NCI-H2196 (cell line): ENCODE results near the gene BRCA2.
"Not testable (repeated sequence)": the region's sequence is repeated elsewhere in the genome, so short reads cannot be mapped to it uniquely, and the experiment has no call there.

Experiments
- DNase-seq: peaks from one replicate; lab custom pipeline; 2025; ENCODE audit not compliant: unreplicated experiment; lab: John Stamatoyannopoulos, UW

BRCA2 gene

DNA sequence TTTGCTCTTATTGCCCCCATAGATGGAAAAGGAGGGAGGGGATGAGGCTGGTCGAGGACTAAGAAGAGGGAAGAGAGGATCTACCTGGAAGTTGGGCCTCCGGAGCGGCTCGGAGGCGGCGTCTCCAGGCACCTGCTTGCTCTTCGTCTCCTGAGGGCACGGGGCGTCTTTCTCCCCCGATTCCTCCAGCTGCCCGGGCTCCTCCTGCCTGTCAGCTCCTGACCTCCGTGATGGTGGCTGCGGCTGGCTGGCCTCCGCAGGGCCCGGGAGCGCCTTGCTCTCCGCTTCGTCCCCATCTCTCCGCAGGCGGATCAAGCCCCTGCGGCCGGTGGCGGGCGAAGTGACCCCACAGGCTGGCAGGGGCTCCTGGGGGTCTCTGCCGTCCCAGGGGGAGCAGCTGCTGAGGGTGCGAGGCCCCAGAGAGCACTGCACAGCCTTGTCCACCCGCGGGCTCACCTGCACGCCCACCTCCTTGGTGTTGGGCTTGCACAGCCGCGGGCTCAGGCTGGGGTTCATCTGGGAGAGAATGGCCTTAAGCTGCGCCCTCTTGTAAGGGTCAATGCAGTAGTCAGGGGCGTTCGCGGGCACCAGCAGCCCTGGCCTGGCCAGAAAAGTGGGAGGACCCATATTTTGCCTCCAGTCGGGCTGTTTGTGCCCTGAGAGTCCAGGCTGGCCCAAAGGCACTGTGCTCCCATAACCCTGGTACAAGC, 4.0 kb upstream of the BRCA2 start:
- DNase-seq, result no peak

DNA sequence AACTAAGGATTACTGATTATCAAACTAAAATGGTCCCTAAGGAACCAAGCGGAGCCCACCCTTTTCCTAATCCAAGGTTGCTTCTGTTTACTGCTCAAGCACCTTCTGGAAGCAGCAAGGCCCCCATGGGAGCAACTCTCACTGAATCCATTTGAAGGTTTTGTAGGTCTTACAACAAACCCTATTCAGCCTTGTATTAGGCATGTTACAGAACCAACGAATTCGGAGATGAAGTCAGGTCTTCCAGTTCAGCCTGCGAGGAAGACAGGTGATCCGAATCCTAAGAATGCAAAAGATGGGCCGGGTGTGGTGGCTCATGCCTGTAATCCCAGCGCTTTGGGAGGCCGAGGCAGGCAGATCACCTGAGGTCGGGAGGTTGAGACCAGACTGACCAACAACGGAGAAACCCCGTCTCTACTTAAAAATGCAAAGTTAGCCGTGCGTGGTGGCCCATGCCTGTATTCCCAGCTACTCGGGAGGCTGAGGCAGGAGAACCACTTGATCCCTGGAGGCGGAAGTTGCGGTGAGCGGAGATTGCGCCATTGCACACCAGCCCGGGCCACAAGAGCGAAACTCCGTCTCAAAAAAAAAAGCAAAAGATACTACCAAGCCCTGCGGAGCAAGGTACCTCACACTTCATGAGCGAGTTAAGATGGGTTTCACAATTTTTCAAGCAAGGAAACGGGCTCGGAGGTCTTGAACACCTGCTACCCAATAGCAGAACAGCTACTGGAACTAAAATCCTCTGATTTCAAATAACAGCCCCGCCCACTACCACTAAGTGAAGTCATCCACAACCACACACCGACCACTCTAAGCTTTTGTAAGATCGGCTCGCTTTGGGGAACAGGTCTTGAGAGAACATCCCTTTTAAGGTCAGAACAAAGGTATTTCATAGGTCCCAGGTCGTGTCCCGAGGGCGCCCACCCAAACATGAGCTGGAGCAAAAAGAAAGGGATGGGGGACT, 754 bp upstream of the BRCA2 start:
- DNase-seq, result peak; percentile 2

DNA sequence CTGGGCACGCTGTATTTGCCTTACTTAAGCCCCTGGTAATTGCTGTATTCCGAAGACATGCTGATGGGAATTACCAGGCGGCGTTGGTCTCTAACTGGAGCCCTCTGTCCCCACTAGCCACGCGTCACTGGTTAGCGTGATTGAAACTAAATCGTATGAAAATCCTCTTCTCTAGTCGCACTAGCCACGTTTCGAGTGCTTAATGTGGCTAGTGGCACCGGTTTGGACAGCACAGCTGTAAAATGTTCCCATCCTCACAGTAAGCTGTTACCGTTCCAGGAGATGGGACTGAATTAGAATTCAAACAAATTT, 676 bp downstream of the BRCA2 start:
- no peak for DNase-seq

DNA sequence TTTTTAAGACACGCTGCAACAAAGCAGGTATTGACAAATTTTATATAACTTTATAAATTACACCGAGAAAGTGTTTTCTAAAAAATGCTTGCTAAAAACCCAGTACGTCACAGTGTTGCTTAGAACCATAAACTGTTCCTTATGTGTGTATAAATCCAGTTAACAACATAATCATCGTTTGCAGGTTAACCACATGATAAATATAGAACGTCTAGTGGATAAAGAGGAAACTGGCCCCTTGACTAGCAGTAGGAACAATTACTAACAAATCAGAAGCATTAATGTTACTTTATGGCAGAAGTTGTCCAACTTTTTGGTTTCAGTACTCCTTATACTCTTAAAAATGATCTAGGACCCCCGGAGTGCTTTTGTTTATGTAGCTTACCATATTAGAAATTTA, 1.2 kb downstream of the BRCA2 start:
- no peak for DNase-seq

DNA sequence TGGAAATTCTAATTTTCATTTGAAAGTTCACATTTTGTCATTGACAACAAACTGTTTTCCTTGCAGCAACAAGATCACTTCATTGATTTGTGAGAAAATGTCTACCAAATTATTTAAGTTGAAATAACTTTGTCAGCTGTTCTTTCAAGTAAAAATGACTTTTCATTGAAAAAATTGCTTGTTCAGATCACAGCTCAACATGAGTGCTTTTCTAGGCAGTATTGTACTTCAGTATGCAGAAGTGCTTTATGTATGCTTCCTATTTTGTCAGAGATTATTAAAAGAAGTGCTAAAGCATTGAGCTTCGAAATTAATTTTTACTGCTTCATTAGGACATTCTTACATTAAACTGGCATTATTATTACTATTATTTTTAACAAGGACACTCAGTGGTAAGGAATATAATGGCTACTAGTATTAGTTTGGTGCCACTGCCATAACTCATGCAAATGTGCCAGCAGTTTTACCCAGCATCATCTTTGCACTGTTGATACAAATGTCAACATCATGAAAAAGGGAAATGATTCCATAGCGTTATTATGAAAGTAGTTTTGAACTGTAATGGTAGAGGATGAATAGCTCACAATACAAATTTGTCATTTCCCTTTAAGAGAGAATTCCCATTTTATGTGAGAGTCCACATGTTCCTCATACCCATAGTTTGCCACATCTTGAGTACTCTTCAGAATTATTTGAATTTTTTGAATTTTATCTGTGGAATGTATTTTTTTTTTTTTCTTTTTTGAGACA, 2.6 kb downstream of the BRCA2 start:
- DNase-seq, result no peak

DNA sequence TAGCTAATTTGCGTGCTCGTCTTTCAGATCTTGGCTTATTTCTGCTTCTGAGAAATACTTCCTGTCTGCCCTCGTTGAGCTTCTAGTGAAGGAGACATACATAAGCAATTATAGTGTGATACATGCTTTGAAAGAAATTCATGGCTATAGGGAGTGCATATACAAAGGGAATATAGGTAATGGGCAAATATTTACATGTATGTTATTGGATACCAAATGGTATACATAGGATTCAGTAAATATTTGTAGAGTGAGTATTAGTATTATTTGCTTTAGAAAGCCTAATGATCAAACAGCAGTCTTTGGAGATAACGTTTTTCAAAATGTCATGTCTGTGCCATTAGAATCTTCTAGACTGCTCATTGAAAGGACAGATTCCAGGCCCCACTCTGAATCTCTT, 5.2 kb downstream of the BRCA2 start:
- DNase-seq, result no peak

GRCh38 chr13:32323912-32324311, 8.6 kb downstream of the BRCA2 start:
- DNase-seq, result no peak

- no peak for DNase-seq
Observed at GRCh38 chr13:32330441-32330840, 15.1 kb downstream of the BRCA2 start.

DNA sequence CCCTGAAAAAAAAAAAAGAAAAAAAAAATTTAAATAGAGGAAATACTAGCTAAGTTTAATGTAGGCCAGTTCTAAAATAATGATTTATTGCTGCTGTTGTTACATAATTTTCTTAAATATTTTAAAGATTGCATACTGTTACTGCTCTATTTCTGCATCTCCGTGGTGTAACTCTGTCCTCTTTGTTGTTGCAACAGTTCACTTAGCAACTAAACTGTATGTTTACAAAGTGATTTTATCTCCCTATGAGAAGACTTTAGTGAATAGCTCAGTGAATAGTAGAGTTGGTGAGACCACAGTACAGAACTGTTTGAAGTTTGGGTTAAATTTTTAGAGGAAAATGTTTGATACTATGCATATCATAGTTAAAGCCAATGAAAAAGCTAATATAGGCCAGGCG, 19.4 kb downstream of the BRCA2 start:
- DNase-seq, result no peak

GRCh38 chr13:32340914-32341313, 25.6 kb downstream of the BRCA2 start:
- no peak for DNase-seq

DNA sequence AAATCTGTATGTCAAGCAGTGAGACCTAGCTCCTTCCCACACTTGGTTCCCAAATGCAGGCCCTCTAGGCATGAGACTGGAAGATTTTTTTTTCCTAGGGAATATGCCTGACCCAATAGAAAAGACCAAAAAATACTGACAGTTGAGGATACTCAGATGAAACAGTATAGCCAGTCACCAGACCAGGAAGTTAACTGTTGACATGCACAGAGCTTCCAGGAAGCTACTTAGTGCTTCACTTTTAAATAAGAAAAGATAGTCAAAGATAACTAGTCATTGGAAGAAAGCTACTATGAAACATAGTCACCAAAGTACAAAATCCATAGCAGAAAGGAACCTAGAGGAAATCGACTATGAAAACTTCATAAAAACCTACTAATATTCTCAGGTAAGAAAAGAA, 32.3 kb downstream of the BRCA2 start:
- no peak for DNase-seq

GRCh38 chr13:32350839-32351441, 35.6 kb downstream of the BRCA2 start:
- DNase-seq, result not testable (repeated sequence)

- no peak for DNase-seq
Observed at GRCh38 chr13:32354040-32354439, 38.7 kb downstream of the BRCA2 start.

DNA sequence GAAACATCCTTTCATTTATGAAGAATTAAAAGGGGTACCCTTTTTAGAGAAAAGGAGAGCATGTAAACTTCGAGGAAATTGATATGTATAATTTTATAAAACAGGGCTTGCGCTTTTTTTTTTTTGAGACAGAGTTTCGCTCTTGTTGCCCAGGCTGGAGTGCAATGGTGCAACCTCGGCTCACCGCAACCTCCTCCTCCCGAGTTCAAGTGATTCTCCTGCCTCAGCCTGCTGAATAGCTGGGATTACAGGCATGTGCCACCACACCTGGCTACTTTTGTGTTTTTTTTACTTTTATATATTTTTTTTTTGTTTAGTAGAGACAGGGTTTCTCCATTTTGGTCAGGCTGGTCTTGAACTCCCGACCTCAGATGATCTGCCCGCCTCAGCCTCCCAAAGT, 40.6 kb downstream of the BRCA2 start:
- DNase-seq, result not testable (repeated sequence)

GRCh38 chr13:32362574-32362973, 47.3 kb downstream of the BRCA2 start:
- no peak for DNase-seq

GRCh38 chr13:32370805-32371204, 55.5 kb downstream of the BRCA2 start:
- no peak for DNase-seq

GRCh38 chr13:32376642-32377415, 61.5 kb downstream of the BRCA2 start:
- no peak for DNase-seq

DNA sequence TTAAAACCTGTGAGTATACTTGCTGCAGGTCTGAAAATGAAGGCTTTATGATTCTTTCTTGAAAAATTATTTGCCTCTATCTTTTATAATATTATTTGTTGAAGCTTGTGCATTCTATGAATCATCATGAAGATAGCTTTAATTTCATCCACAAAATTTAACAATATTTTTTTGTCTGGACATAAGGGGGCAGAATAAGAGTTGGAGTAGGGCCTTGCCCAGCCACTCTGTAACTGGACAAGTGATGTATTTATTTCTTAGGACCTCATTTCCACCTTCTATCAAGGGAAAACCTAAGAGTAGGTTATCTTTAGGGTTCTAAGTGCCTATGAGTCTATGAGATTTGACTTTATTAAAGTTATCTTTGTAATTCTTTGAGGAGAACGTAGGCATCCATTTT, 62.7 kb downstream of the BRCA2 start:
- no peak for DNase-seq

GRCh38 chr13:32381539-32381938, 66.2 kb downstream of the BRCA2 start:
- no peak for DNase-seq

DNA sequence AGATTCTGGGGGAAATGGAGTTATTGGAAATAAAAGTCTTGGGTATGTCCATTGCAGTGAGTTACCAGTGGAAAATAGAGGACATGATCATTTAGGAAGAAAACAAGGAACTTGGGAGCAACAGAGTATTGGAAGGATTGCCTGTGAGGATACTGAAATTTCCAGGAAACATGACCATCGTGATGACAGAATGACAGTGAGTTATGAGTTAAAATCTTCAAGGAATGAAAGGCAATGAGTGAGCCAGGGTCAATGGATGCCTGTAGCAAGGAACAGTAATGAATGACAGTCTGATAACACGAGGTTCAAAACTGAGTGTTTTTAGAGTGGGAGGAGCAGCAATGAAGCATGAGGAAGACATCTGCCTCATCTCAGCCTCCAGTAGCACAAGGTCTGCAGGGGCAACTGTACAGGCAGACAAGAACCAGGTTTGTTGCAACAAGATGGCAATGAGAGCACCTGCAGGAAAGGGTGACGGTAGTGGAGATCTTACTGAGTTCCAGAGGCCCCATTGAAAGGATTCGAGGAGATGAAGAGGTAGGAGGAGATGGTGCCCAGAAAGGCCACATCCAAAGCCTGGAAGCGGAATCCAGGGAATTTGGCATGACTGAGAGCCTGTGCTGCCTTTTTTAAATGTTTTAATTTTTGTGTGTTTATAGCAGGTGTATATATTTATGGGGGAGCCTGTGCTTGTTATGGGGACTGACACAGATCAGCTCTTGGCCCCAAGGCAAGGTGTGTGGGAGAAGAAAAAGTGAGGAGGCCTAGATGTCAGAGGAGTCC, 68.7 kb downstream of the BRCA2 start:
- DNase-seq, result no peak
